ENCODE results near the gene UNC79.

Gene UNC79

DNA sequence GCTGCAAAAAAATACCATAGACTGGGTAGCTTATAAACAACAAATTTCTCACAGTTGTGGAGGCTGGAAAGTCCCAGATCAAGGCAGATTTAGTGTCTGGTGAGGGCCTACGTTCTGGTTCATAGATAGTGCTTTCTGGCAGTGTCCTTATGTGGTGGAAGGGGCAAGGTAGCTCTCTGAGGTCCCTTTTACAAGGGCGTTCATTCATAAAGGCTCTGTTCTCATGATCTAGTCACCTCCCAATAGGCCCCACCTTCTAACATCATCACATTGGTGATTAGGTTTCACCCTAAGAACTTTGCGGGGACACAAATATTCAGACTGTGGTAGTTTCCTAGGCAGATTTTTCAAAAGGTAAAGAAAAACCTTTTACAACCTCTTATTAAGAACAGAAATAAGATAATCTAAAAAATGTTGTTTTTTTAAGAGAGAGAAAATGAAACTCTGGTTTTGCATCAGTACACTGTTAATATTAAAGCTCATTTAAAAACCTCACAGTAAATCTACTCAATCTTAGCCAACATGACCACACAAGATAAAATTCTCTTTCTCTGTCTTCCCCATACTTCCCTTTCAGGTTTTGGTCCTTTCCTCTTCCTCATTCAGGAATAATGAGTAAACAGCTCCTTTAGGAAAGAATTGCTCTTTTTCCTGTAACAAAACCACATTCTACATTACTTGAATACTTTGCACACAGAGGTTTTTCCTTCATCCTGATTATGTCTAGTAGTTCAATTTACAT lies 117.5 kb downstream of the UNC79 start:
- no peak overlapping the region for H3K4me3 ChIP-seq (ENCODE audit: low read depth, low read length)
- no peak overlapping the region for H3K27ac ChIP-seq (ENCODE audit: extremely low read depth, low read depth, low read length)
- H3K36me3 ChIP-seq (ENCODE audit: control insufficient read depth in 2 of 2, insufficient read depth in 1 of 2, low read length in 2 of 2), result no peaks in the 10 kb centered on the region
- POLR2A ChIA-PET, result no interaction called here
- TF ChIP-seq ZNF548 (tag by site-specific recombination; IDR thresholded peaks at IDR 0.05), result no peak
- no peak for TF ChIP-seq KLF8 (tag by site-specific recombination; IDR thresholded peaks at IDR 0.05)
- TF ChIP-seq, protein P1, sequence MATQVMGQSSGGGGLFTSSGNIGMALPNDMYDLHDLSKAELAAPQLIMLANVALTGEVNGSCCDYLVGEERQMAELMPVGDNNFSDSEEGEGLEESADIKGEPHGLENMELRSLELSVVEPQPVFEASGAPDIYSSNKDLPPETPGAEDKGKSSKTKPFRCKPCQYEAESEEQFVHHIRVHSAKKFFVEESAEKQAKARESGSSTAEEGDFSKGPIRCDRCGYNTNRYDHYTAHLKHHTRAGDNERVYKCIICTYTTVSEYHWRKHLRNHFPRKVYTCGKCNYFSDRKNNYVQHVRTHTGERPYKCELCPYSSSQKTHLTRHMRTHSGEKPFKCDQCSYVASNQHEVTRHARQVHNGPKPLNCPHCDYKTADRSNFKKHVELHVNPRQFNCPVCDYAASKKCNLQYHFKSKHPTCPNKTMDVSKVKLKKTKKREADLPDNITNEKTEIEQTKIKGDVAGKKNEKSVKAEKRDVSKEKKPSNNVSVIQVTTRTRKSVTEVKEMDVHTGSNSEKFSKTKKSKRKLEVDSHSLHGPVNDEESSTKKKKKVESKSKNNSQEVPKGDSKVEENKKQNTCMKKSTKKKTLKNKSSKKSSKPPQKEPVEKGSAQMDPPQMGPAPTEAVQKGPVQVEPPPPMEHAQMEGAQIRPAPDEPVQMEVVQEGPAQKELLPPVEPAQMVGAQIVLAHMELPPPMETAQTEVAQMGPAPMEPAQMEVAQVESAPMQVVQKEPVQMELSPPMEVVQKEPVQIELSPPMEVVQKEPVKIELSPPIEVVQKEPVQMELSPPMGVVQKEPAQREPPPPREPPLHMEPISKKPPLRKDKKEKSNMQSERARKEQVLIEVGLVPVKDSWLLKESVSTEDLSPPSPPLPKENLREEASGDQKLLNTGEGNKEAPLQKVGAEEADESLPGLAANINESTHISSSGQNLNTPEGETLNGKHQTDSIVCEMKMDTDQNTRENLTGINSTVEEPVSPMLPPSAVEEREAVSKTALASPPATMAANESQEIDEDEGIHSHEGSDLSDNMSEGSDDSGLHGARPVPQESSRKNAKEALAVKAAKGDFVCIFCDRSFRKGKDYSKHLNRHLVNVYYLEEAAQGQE (tag by site-specific recombination; IDR thresholded peaks at IDR 0.05), result no peak
- no peak for TF ChIP-seq BCL11B (tag by site-specific recombination; IDR thresholded peaks at IDR 0.05; ENCODE audit: low read depth)
- no peak for TF ChIP-seq MEIS1 (CRISPR knock-in tag; IDR thresholded peaks at IDR 0.05; ENCODE audit: borderline replicate concordance)
- TF ChIP-seq, protein P2, sequence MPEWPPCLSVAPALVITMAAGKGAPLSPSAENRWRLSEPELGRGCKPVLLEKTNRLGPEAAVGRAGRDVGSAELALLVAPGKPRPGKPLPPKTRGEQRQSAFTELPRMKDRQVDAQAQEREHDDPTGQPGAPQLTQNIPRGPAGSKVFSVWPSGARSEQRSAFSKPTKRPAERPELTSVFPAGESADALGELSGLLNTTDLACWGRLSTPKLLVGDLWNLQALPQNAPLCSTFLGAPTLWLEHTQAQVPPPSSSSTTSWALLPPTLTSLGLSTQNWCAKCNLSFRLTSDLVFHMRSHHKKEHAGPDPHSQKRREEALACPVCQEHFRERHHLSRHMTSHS (tag by site-specific recombination; IDR thresholded peaks at IDR 0.05), result no peak
- TF ChIP-seq, protein P3, sequence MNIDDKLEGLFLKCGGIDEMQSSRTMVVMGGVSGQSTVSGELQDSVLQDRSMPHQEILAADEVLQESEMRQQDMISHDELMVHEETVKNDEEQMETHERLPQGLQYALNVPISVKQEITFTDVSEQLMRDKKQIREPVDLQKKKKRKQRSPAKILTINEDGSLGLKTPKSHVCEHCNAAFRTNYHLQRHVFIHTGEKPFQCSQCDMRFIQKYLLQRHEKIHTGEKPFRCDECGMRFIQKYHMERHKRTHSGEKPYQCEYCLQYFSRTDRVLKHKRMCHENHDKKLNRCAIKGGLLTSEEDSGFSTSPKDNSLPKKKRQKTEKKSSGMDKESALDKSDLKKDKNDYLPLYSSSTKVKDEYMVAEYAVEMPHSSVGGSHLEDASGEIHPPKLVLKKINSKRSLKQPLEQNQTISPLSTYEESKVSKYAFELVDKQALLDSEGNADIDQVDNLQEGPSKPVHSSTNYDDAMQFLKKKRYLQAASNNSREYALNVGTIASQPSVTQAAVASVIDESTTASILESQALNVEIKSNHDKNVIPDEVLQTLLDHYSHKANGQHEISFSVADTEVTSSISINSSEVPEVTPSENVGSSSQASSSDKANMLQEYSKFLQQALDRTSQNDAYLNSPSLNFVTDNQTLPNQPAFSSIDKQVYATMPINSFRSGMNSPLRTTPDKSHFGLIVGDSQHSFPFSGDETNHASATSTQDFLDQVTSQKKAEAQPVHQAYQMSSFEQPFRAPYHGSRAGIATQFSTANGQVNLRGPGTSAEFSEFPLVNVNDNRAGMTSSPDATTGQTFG (tag by site-specific recombination; IDR thresholded peaks at IDR 0.05; ENCODE audit: borderline replicate concordance), result no peak
- no peak for TF ChIP-seq MZF1 (tag by site-specific recombination; IDR thresholded peaks at IDR 0.05; ENCODE audit: borderline replicate concordance)
- TF ChIP-seq, protein P4, sequence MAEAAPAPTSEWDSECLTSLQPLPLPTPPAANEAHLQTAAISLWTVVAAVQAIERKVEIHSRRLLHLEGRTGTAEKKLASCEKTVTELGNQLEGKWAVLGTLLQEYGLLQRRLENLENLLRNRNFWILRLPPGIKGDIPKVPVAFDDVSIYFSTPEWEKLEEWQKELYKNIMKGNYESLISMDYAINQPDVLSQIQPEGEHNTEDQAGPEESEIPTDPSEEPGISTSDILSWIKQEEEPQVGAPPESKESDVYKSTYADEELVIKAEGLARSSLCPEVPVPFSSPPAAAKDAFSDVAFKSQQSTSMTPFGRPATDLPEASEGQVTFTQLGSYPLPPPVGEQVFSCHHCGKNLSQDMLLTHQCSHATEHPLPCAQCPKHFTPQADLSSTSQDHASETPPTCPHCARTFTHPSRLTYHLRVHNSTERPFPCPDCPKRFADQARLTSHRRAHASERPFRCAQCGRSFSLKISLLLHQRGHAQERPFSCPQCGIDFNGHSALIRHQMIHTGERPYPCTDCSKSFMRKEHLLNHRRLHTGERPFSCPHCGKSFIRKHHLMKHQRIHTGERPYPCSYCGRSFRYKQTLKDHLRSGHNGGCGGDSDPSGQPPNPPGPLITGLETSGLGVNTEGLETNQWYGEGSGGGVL (tag by site-specific recombination; IDR thresholded peaks at IDR 0.05), result no peak
- no peak for TF ChIP-seq HOXD13 (CRISPR knock-in tag; IDR thresholded peaks at IDR 0.05; ENCODE audit: borderline replicate concordance)
- TF ChIP-seq ZNF248 (tag by site-specific recombination; IDR thresholded peaks at IDR 0.05), result no peak
- no peaks in the 10 kb centered on the region for H3K4me1 ChIP-seq (ENCODE audit: control insufficient read depth, insufficient read depth, low read length)
- CTCF ChIA-PET, result interaction anchor here (0.7 to 1.4 kb wide), 4 partner anchors 9 to 435 kb away, joined by 3 to 4 read pairs (median 4); no protein-coding TSS in a partner anchor
- H3K9me3 ChIP-seq (ENCODE audit: control insufficient read depth, insufficient read depth, low read depth, low read length), result no peaks in the 10 kb centered on the region

DNA sequence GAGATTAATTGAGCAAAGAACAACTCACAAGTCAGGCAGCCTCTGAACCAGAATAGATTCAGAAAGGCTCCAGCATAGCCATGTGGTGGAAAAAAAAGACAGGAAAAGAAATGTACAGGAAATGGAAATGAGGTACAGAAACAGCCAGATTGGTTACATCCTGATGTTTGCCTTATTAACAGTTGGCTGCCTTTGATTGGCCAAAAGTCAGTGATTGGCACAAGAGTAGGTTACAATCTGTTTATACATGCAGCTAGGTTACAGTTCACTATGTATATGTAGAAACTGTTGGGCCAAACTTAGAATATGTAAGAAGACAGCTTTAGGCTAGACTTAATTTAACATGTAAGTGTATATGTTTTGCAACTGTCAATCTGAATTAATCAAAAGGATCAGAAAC lies 118.9 kb downstream of the UNC79 start:
- ChIA-PET POLR2A (no interaction called here), CTCF (interaction anchor here (1.2 to 1.4 kb wide), 2 partner anchors 69 to 436 kb away, joined by 3 to 4 read pairs; no protein-coding TSS in a partner anchor)
- H3K4me1 ChIP-seq (ENCODE audit: control insufficient read depth, insufficient read depth, low read length), result no peaks in the 10 kb centered on the region
- H3K4me3 ChIP-seq (ENCODE audit: low read depth, low read length), result no peak overlapping the region
- H3K9me3 ChIP-seq (ENCODE audit: control insufficient read depth, insufficient read depth, low read depth, low read length), result no peaks in the 10 kb centered on the region
- no peaks in the 10 kb centered on the region for H3K36me3 ChIP-seq (ENCODE audit: control insufficient read depth in 2 of 2, insufficient read depth in 1 of 2, low read length in 2 of 2)
- H3K27ac ChIP-seq (ENCODE audit: extremely low read depth, low read depth, low read length), result no peak overlapping the region
- TF ChIP-seq, protein P5, sequence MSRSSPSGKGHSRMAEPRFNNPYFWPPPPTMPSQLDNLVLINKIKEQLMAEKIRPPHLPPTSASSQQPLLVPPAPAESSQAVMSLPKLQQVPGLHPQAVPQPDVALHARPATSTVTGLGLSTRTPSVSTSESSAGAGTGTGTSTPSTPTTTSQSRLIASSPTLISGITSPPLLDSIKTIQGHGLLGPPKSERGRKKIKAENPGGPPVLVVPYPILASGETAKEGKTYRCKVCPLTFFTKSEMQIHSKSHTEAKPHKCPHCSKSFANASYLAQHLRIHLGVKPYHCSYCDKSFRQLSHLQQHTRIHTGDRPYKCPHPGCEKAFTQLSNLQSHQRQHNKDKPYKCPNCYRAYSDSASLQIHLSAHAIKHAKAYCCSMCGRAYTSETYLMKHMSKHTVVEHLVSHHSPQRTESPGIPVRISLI (tag by site-specific recombination; IDR thresholded peaks at IDR 0.05), result no peak
- TF ChIP-seq ZNF426 (tag by site-specific recombination; IDR thresholded peaks at IDR 0.05) (no peak), KLF16 (tag by site-specific recombination; IDR thresholded peaks at IDR 0.05) (no peak), ZNF16 (tag by site-specific recombination; IDR thresholded peaks at IDR 0.05; ENCODE audit: low read depth) (no peak), ZNF544 (tag by site-specific recombination; IDR thresholded peaks at IDR 0.05) (no peak)
- TF ChIP-seq, protein P6, sequence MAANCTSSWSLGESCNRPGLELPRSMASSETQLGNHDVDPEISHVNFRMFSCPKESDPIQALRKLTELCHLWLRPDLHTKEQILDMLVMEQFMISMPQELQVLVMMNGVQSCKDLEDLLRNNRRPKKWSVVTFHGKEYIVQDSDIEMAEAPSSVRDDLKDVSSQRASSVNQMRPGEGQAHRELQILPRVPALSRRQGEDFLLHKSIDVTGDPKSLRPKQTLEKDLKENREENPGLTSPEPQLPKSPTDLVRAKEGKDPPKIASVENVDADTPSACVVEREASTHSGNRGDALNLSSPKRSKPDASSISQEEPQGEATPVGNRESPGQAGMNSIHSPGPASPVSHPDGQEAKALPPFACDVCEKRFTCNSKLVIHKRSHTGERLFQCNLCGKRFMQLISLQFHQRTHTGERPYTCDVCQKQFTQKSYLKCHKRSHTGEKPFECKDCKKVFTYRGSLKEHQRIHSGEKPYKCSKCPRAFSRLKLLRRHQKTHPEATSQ (tag by site-specific recombination; IDR thresholded peaks at IDR 0.05), result no peak

All from HEK293 (cell line).